HK-2 (cell line): ENCODE results near the gene DDX6.
A peak's percentile ranks its signal among the peaks of the same experiment; 100 is the strongest.
"Not testable (repeated sequence)": the region's sequence is repeated elsewhere in the genome, so short reads cannot be mapped to it uniquely, and the experiment has no call there.

ENCODE experiments used
- DNase-seq: peaks from one replicate; pipeline ENCODE4 v3.0.0-alpha.2; 2018; ENCODE audit not compliant: unreplicated experiment

The DDX6 gene

DNA sequence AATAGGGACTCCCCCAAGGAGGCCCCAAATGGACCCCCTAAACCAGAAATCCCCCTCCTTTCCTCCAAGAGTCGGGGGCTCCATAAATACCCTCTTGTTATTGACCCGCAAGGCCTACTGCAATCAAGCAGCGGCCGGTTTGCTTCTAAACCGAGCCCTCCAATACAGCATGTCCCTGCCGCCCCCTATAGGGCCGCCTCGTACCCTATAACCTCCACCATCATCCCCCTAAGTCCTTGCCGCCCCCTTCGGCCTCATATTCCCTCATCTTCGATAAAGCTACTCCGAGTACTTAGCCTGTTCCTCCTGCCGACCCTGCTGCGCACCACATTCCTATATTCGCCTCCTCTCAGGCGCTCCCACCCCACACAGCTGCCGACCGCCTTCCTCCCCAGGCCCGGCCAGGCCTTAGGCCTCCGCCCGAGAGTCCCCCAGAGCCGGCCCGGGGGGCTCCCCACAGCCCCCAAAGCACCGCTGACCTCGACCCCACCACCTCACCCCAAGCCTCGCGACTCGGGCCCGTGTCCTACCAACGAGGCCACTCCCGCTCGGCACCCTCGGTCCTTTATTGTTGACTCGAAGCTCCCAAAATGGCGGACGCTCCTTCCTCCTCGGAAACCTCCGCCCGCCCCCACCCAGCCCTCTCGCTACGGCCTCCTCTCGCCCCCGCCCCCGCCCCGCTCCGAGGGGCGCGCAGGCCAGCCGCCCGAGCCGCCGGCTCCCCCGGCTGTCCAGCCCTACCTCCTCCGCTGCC is 430 bp downstream of the DDX6 start:
- DNase-seq: no peak

DNA sequence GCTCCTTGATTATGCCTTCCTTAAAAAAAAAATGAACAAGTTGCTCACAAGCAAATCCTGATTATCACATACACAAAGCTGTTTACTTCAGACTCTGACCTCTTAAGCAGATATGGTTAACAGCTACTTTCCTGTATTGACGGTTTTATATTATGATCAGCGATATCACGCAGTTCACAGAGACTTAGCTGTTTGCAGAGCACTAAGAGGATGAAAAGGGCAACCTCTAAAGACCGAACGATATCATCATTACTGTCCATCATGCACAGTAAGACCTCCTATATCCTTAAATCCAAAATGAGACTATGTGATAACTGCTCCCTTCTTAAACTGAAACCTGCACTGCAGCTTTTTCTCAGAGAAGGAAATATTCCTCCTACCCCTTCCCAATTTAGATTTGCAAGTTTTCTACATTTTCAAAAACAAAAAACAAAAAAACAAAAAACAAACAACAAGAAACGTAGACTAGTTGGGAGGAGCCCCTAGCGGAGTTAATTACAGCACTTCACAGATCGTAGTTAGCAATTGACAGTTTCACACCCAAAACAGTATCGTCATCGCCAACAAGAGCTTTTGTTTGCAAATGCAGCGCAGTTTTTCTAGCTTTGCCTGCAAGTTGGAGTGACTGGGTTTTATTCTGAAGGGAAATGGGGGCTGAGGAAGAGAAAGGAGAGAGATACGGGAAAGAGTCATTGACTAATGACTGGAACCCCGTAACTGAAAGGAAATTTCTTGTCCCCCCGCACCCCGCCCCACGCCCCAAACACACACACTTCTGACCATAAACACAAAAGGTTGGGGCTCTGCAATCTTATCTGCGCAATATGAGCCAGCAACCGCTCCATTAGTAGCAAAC is 1.2 kb downstream of the DDX6 start:
- peak; percentile 6 for DNase-seq

DNA sequence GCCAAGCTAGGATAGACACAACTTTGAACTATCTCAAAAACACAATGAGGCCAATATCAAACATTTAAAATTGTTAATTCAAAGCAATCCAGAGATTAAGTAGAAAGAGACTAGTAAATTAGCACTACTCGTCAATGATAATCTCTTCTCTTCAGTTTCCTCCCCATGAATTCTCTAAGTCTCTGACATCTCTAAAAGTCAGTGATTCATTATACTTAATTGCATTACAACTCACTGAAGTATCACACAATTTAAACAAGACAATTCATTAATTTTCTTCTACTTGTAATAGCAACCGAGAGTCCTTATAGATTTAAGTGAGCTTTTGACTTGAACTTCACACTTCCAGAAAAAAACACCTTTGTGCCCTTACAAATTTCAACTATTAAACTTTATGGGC is 4.3 kb downstream of the DDX6 start:
- no peak for DNase-seq

GRCh38 chr11:118785362-118785761 is 5.6 kb downstream of the DDX6 start:
- DNase-seq: no peak

- DNase-seq: no peak
Observed at GRCh38 chr11:118783724-118784495, 7.1 kb downstream of the DDX6 start.

GRCh38 chr11:118783324-118783723 is 7.6 kb downstream of the DDX6 start:
- DNase-seq: not testable (repeated sequence)

DNA sequence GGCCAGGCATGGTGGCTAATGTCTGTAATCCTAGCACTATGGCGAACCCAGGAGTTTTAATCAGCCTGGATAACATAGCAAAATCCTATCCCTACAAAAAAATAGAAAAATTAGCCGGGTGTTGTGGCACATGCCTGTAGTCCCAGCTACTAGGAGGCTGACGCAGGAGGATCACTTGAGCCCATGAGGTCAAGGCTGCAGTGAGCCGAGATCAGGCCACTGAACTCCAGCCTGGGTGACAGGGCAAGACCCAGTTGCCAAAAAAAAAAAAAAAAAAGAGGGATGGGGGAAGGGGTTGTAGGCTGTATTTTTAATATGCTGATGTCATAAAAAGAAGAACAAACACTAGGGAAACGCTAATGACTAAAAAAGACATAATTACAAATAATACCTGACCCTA is 12.1 kb downstream of the DDX6 start:
- DNase-seq: no peak

DNA sequence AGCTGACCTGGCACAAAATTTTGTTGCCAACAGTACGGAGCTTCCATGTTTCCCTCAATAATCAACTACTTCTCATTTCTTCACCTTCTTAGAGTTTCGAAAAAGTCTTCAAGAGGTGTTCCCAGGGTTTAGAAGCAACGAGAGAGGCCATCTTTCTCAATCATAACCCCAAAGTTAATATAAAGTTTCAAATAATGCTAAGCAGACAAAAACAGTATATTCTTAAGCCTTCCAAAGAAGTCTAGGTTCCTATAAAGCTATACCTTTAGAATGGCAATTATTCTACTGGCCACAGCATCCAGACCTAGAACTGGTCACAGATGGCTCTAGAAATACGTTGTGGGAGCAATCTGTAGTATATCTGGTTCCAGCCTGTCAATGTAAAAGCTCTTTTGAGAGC is 16.9 kb downstream of the DDX6 start:
- no peak for DNase-seq

DNA sequence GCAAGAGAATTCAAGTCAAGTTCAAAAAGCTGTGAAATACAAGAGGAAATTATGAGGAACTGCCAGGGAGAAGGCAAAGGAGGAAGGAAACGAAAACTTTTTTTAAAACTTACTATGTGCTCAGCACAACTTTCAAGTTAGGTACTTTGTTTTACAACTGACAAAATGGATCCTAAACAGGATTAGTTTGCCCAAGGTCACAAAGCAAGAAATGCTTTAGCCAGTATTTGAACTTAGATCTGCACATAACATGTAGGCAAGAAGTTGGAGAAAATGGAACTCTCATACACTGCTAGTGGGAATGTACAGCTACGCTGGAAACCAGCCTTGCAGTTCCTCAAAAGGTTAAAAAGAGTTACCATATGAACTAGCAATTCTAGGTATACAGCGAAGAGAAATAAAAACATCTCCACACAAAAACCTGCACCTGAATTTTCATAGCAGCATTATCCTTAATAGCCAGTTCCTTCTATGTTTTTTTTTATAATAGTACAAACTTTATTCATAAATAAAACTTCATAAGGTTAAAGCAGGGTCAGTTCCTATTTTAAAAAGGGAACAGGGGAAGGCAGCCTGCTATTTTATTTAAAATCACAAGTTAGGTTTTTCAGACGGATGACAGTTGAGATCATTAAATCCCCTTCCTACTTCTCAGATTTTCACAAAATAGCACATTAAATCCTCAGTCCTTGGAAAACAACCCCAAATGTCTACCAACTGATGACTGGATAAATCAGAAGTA is 19.2 kb downstream of the DDX6 start:
- DNase-seq: no peak

DNA sequence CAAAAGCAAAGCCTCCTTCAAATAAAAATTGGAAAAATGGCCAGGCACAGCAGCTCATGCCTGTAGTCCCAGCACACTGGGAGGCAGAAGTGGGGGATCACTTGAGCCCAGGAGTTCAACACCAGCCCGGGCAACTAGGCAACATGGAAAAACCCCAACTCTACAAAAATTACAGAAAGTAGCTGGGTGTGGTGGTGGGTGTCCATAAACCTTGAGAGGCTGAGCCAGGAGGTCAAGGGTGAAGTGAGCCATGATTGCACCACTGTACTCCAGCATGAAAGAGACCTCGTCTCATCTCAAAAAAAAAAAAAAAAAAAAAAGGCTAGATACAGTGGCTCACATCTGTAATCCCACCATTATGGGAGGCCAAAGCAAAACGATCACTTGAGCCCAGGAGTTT is 22.3 kb downstream of the DDX6 start:
- DNase-seq: no peak

DNA sequence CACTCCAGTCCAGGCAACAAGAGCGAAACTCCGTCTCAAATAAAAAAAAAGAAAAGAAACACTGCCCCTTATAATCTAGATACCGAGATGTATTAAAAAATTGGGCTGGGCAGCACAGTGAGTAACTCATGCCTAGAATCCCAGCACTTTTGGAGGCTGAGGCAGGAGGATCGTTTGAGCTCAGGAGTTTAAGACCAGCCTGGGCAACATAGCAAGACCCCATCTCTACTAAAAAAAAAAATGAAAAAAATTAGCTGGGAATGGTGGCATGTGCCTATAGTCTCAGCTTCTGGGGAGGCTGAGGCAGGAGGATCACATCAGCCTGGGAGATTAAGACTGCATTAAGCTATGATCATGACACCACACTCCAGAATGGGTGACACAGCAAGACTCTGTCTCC is 24.9 kb downstream of the DDX6 start:
- DNase-seq: no peak

DNA sequence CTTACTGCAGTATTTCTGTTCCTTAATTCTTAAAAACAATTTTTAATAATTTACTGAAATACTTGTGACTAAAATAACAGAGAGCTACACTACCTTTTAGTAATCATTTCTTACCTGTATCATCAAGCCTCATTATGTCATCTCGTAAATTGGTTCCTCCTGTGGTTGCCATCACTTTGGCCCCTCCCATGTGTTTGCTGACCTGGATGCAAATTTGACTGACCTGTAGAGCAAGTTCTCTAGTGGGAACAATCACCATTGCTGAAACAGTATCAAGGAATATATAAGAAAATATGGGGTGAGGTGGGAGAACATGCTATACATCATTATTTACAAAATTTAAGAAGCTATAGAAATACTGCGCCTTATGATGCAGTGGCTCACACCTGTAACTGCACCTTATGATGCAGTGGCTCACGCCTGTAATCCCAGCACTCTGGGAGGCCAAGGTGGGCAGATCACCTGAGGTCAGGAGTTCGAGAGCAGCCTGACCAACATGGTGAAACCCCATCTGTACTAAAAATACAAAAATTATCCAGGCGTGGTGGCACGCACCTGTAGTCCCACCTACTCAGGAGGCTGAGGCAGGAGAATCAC is 25.8 kb downstream of the DDX6 start:
- not testable (repeated sequence) for DNase-seq

DNA sequence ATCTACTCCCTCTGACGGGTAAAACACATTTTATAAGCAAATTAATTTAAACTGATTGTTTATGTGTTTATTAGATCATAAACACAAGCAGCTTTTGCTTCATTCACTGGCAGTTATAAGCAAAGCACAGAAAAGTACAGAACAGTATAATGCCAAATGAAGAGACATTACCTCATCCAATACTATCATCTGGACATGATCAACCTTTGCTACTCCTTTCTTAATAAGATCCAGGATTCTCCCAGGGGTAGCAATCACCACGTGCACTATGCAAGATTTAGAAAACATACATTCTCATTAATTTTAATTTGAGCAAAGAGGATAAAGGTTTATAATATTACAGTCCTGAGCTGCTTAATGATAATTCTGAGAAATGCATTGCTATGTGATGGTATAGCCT is 27.9 kb downstream of the DDX6 start:
- no peak for DNase-seq

GRCh38 chr11:118761981-118762380 is 29.0 kb downstream of the DDX6 start:
- not testable (repeated sequence) for DNase-seq

DNA sequence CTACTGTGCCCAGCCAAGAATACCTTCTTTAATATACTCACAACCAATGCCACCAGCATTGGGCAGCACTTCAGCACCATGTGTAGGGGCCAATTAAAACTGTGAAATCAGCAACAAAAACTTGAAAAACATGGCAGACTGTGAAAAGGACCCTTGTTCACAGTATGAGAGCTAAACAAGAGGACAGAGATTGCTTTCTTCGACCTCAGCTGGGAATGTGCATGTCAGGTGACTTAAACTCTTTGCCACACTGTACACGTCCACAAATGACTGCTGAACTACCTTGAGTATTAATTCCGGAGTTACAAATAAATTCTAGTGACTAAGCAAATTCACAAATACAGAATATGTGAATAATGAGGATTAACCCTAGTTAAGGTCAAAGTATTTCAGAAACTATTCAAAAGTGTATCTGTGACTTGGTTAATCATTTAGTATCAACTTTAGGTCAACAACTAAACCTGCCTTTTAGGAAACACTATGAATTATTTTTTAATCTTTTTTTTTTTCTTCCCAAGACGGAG is 33.0 kb downstream of the DDX6 start:
- no peak for DNase-seq

DNA sequence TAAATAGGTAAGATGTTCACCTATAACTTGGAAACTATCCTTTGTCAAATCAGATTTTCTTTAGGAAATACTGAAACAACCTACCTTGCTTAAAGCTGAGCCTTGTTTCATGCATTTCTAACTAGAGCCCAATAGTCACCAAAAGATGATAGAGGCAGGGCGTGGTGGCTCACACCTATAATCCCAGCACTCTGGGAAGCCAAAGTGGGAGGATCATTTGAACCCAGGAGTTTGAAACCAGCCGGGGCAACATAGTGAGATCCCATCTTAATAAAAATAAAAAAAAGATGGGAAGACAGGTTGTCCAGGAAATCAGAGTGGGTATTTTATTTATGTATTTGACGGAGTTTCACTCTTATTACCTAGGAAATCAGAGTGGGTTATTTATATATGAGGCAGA is 38.3 kb downstream of the DDX6 start:
- DNase-seq: no peak

- no peak for DNase-seq
Observed at GRCh38 chr11:118749429-118749828, 41.5 kb downstream of the DDX6 start.

DNA sequence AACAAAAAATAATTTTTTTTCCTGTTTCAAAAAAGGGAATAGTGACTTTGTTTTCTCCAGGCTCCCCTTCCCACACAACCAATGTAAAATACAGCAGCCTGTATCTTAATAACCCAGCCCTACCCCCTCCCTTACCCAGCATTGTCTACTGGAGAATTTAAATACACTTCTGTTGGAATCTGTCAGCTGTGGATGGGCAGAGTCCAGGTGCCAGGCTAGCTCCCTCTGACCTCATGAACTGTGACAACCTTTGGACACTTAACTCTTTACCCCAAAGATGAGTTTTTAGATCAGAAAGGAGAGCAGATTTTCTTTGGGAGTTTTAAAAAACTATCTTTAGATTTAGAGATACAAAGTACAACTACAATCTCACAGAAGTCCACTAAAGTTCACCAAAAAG is 42.9 kb downstream of the DDX6 start:
- no peak for DNase-seq

- DNase-seq: no peak
Observed at GRCh38 chr11:118746988-118747585, 43.9 kb downstream of the DDX6 start.

- no peak for DNase-seq
Observed at GRCh38 chr11:118744046-118744445, 46.9 kb downstream of the DDX6 start.

GRCh38 chr11:118742304-118742703 is 48.7 kb downstream of the DDX6 start:
- no peak for DNase-seq
